Fibroblast of skin of left quadriceps (primary cell): Measurements from ENCODE around the gene ODC1.

Source experiments
- DNase-seq, 2 experiments: peaks; one replicate each; pipeline ENCODE4 v3.0.0-alpha.2; 2013; ENCODE audit warnings: low read depth in 2 of 2

The ODC1 gene

DNA sequence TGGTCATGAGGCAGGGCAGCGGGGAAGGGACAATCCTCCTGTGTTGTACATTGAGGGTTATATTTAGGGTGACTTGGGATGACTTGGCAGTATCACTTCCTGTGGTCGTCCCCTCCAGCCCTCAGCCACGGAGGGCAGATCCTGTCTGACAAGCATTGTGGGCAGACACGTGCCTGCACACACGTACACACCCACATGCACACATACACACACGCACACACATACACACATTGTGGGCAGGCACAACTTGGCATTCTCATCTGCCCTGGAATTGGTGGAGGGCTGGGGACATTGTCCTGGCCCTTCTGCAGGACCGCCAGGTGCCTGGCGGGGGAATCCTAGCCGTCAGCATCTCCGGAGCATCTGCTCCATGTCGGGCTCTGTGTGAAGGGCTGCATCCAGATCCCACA is 47.6 kb downstream of the ODC1 start:
- no peak for DNase-seq

DNA sequence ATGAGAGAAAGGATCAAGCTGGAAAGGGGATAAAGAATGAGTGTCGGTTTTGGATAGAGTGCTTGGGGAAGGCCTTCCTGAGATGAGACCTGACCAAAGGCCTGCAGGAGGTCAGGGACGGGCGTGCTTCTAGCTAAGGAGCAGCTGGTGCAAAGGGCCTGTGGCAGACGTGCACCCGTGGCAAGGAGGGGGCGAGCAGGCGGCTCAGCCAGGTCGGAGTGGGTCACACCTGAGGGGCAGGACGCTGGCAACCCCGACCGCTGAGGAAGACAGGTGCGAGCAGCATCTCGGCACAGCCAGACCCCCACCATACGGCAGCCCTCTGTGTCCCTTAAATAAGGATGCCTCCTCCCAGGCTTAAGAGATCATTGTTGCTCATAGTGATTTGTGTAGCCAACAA is 48.1 kb downstream of the ODC1 start:
- no peak for DNase-seq

DNA sequence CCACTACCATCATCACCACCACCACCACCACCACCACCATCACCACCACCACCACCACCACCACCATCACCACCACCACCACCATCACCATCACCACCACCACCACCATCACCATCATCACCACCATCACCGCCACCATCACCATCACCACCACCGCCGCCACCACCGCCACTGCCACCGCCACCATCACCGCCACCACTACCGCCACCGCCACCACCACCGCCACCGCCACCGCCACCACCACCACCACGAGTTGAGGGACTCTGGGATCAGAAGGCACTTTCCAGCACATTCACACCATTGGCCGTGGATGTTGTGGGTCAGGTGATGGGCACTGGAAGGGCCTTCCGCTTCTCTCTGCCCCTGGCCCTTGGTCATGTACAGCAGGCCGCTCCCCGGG is 48.8 kb downstream of the ODC1 start:
- no peak for DNase-seq

DNA sequence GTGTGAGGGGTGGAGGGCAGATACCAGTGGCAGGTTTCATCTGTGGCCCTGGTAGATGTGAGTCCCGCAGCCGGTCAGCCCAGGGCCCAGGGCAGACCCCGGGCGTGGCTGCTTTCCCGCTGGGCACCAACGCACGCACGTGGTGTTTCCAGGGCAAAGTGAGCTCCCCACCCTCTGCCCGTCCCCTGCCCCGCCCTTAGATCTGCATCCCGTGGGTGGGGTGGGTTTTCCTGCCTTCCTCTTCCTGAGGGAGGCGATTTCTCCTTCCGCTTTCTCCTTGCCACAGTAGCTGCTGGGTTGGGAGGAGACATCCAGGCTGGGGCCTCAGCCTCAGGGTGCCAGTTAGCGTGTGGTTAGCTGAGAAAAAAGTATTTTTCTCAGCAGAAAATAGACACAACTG is 49.6 kb downstream of the ODC1 start:
- DNase-seq = no peak

DNA sequence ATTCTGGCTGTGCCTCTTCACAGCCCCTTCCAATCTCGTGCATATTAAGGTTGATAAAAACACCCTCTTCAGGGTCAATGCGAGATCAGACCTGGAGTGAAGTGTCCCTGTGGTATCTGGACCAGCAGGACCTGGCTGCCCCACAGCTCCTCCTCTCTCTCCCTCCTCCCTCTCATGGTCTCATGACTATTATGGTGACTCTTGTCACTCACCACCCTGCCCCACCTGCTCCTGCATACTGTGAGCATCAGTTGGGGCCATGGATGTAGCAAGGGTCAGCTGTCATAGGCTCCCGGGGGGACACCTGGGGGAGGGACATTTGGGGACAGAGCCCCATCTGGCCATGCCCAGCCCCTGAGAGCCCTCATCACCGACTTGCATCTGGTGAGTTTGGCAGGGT is 50.2 kb downstream of the ODC1 start:
- DNase-seq = no peak

DNA sequence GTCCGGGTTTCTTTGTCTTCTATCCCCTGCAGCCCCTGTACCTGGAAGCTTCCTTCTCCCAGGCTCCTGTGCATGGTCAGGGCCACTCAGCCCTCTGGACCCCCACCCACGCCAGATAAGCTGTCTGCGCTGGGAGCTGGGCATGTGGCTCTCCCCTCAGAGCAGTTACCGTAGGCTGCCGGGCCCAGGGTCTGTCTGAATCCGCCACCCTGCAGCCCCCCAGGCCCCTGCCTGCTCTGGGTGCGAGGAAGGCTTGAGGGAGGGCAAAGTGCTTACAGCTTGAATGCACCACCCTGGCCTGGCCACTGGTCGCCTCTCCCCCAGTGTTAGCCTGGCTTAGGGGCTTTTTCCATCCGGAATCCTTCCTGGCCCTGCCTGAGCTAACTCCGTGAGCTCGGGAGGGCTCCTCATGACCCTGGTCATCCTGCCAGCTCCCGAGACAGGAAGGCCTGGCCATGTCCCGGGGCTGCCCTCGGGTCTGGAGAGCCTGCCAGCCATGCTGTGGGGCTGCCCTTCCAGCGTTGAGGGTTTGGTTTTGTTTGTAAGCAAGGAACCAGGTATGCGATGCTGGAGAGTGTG is 50.7 kb downstream of the ODC1 start:
- no peak for DNase-seq

DNA sequence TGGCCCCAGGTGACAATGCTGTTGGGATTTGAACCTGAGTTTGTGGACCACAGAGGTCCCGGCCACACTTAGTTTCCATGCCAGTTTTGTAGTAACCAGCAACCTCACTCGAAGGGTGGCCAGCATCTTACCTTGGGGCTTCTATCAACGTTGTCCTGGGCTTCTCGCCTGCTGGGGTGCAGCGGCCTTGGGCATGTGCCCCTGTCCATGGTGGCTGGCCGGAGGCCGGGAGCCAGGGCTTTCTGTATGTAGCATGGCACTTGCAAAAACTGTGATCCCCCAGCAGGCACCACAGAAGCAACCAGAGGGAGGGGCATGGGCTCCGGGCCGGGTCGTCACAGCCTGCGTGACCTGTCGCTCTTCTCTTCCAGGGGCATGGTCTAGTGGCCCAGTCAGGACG is 51.7 kb downstream of the ODC1 start:
- DNase-seq = no peak

DNA sequence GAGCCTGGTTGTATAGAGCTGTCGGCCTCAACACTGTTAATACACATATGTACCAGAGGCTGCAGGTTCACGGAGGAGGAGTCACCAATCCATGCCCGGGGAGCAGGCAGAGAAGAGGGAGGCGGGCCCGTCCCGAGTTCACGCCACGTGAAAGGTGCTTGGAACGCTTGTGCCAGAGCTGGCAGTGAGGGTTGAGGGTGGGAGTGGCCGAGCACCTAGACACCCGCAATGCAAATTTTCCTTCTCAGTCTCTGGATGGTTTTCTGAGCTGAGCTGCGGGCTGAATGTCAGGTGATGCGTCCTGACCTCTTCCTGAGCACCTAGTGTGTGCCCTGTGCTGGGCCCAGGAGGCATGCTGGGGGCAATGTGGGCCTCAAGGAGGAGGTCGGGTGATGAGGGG is 52.2 kb downstream of the ODC1 start:
- DNase-seq = no peak

DNA sequence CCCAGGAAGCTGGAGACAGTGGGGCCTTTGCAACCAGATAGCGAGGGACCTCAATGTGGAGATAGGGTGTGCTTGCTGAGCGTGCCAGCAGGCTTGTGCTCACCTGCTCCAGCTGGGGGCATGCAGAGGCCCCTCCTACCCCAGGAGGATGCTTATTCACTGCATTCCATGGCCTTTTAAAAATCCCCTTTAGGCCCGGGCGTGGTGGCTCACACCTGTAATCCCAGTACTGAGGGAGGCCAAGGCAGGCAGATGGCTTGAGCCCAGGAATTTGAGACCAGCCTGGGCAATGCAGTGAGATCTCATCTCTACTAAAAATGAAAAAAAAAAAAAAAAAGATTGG is 54.5 kb downstream of the ODC1 start:
- no peak for DNase-seq

DNA sequence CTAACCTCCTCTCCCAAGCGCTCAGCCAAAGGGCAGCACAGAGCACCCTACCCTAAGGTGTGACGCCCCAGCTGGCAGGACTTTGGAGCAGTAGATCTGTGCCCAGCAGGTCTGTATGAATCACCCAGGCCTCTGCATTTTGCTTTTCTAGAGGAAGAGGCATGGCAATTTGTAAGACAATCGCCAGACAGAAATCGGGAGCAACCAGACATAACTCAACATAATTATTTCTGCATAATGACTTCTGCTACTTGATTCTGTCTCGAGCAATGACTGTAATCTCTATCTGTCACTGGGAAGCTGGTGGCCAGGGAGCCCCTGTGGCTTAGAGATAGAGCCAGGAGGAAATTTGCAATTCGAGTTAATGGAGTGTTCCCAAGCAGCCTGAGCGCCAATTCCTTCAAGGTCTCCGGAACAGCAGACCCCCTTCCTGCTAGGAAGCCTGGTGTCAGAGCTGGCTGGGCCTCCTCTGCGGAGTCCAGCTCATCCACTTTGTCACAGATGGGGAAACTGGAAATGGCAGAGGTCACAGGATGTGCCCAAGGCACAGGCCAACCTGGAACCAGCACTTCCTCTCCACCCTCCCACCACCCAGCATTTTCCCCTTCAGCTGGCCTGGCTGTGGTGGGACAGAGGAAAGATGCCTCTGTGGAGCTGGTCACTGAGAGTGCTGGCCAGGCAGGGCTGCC is 55.0 kb downstream of the ODC1 start:
- no peak for DNase-seq

DNA sequence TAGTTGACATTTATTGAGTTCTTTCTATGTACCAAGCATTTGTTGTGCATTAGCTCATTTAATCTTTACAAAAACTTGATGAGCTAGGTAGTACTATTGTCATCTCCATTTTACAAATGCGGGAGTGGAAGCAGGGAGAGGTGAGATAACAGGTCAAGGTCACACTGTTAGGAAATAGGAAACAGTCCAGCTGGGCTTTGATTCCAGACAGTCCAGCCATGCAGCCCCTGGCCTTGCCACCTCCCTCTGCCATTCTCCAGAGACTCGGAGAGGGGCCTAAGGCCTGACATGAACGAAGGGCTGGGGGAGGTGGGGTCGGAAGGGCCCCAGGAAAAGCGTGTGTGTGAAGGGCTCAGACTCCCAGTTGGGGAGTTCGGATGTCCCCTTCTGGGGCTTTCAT is 55.6 kb downstream of the ODC1 start:
- DNase-seq = no peak

DNA sequence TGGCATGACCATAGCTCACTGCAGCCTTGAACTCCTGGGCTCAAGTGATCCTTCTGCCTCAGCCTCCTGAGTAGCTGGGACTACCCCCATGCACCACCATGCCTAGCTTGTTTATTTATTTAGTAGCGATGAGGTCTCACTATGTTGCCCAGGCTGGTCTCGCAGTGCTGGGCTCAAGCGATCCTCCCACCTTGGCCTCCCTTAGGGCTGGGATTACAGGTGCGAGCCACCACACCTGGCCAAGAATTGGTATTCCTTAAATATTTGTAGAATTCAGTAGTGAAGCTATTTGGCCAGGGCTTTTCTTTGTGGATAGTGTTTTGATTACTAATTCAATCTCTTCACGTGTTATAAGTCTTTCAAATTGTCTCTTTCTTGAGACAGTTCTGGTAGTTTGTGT is 56.0 kb downstream of the ODC1 start:
- no peak for DNase-seq

DNA sequence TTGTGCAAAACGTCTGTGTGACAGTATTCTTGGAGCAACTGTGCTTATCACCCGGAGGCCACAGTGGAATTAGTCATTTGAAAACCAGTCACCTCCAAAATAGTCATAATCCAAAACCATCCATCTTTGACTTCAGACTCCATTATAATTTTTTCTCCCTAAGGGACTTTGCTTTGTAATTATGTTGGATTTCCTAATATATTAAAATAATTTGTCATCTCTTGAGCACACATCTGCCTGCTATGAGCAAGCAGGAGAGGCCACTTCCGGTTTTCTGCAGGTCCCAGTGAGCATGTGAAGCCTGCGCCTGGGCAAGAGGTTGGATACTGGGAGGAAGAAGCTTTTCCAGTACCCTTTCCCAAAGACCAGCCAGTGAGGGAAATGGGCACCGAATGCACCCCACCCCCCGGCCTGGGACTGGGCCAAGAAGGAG is 57.7 kb downstream of the ODC1 start:
- DNase-seq = no peak
